LNCaP clone FGC (cell line): Measurements from ENCODE around the gene IAH1.
"Not testable (repeated sequence)": the region's sequence is repeated elsewhere in the genome, so short reads cannot be mapped to it uniquely, and the experiment has no call there.

ENCODE experiments used
- DNase-seq: peaks from one replicate; pipeline ENCODE4 v3.0.0-alpha.2; 2011; ENCODE audit warnings: low read depth
- H3K4me3 ChIP-seq: 2 replicates; pipeline ENCODE4 v1.5.1; 2011; ENCODE audit warnings: mild to moderate bottlenecking, low read depth, low read length, control low read depth
- TF ChIP-seq, protein P1 (sequence below): IDR thresholded peaks from 2 replicates; pipeline ENCODE4 v1.5.1; 2012; ENCODE audit warnings: mild to moderate bottlenecking; ENCODE audit not compliant: control insufficient read depth, insufficient read depth; ENCODE audit errors: extremely low read depth

The IAH1 gene

DNA sequence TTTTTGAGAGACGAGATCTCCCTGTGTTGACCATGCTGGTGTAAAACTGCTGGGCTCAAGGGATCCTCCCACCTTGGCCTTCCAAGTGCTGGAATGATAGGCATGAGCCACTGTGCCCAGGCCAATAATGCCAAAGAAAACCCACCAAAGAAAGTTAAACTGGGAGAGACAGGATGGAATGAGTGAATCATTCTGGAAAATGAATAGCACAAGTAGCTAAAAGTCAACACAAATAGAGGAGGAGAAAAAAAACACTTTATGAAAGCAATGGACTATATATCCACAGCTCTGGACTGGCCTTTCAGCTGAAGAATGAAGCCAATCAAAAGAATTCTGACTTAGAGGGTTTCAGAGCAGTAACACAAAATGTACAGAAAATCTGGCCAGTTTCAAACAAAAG lies 23.9 kb downstream of the IAH1 start:
- DNase-seq = no peak
- TF ChIP-seq, protein P1, sequence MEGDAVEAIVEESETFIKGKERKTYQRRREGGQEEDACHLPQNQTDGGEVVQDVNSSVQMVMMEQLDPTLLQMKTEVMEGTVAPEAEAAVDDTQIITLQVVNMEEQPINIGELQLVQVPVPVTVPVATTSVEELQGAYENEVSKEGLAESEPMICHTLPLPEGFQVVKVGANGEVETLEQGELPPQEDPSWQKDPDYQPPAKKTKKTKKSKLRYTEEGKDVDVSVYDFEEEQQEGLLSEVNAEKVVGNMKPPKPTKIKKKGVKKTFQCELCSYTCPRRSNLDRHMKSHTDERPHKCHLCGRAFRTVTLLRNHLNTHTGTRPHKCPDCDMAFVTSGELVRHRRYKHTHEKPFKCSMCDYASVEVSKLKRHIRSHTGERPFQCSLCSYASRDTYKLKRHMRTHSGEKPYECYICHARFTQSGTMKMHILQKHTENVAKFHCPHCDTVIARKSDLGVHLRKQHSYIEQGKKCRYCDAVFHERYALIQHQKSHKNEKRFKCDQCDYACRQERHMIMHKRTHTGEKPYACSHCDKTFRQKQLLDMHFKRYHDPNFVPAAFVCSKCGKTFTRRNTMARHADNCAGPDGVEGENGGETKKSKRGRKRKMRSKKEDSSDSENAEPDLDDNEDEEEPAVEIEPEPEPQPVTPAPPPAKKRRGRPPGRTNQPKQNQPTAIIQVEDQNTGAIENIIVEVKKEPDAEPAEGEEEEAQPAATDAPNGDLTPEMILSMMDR = no peak
- H3K4me3 ChIP-seq = no peak overlapping the region

DNA sequence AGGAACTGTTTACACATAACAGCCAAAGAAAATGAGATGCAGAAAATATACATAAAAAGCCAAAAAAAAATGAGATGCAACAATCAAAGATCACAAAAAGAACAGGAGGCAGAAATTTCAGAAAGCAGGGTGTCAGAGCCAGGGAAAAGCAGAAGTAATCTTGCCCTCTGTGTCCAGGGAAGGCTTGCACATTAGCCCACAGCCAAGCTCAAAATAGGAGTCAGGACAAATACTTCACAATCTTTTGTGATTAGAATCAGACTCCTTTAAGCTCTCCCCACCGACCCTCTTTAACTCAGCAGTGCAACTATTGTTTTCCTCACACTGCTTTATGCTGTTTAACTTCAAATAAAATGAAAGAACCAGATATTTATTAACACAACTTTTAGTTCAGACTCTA lies 34.6 kb downstream of the IAH1 start:
- TF ChIP-seq, protein P1 = no peak
- no peak overlapping the region for H3K4me3 ChIP-seq
- no peak for DNase-seq

DNA sequence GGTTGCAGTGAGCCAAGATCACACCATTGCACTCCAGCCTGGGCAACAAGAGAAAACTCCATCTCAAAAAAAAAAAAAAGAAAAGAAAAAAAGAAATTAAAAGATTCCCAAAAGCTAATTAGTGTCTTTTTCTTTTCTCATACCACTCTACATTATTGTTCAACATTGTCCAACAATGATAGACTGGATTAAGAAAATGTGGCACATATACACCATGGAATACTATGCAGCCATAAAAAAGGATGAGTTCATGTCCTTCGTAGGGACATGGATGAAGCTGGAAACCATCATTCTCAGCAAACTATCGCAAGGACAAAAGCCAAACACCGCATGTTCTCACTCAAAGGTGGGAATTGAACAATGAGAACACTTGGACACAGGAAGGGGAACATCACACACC lies 39.6 kb downstream of the IAH1 start:
- not testable (repeated sequence) for H3K4me3 ChIP-seq

DNA sequence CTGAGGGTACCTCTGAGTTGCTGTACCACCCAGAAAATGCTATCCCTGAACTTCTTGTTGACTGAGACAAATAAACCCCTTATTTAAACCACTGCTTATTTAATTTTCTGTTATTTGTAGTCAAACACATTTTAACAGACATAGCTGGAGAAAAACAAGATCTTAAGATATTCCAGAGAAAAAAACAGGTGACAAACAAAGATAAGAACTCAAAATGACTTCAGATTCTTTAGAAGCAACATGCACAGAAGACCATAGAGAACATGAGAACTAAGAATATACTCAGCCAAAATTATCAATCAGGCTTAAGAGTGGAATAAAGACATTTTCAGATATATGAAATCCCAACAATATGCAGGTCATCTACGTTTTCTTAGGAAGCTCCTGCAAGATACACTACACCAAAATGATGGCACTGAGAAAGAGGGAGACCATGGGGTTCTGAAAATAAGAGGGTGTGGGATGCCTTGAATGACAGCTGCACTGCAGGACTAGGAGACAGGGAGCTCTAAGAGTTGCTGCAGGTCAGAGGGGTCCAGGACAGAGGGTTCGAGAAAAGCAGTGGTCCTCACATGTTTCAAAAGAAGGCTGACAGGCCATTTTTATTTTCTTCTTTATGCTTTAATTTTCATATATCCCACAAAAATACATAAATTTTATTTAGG lies 42.9 kb downstream of the IAH1 start:
- DNase-seq = no peak
- no peak overlapping the region for H3K4me3 ChIP-seq
- TF ChIP-seq, protein P1 = no peak

More for the DNA sequence above, 39.6 kb downstream of the IAH1 start:
- not testable (repeated sequence) for DNase-seq

DNA sequence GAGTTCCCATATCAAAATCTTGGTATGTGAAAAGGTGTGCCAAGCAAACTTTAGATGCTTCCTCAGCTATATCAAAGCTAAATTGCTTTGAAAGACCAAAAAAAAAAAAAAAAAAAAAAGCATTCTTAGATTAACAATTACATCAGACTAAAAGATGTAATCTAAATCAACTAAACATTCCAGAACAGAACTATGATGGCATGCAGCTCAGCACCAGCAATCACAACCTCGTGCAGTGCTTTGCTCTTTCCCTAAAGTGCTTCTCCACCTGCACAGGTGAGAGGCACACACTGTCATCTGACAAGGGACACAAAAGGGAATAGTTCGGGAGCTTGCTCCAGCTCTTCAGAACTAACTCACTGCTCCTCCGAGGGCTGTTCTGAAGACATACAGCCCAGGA lies 43.8 kb downstream of the IAH1 start:
- DNase-seq = no peak
- H3K4me3 ChIP-seq = no peak overlapping the region
- TF ChIP-seq, protein P1 = no peak

DNA sequence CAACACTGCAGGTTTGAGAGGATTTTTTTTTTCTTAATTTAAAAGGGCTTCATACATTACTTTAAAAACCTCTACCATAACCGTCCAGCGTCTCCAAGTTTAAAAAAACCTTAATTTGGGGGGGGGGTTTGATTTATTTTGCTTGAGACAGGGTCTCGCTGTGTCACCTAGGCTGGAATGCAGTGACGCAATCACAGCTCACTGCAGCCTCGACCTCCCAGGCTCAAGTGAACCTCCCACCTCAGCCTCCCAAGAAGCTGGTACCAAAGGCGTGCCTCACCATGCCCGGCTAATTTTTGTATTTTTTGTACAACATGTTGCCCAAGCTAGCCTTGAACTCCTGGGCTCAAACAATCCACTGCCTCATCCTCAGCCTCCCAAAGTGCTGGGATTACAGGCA lies 44.4 kb downstream of the IAH1 start:
- TF ChIP-seq, protein P1 = no peak
- no peak overlapping the region for H3K4me3 ChIP-seq
- DNase-seq = no peak

DNA sequence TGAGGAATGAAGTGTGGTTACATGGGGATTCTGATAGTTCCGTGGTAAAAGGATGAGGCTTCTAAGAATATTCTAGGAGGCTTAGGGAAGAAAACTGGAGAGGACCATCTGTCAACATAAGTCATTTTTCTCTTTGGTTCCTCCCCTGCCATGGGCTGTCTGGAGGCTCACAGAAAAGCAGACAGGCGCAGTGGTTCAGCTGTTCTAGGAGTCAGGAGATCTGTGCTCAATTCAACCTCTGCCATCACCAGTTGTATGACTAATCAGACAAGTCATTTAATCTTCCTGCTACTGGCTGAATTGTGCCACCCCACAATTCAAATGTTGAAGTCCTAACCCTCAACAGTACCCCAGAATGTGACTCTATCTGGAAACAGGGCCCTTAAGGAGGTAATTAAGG lies 44.9 kb downstream of the IAH1 start:
- DNase-seq = no peak
- no peak overlapping the region for H3K4me3 ChIP-seq
- TF ChIP-seq, protein P1 = no peak
